ENCODE results near the gene BABAM2. TPM values are rescaled to one million over a fixed set of nuclear protein-coding genes. Genes with fewer than 3 reads are reported as not detected.

Gene BABAM2
- total RNA-seq, 1 donor from 2014 or later: 34.6 TPM

GRCh38 chr2:28312307-28313219 lies 422.0 kb downstream of the BABAM2 start:
- H3K27me3 ChIP-seq: no peaks in the 10 kb centered on the region

GRCh38 chr2:28313220-28313784 lies 422.8 kb downstream of the BABAM2 start:
- Histone ChIP-seq H3K27ac (no peak overlapping the region), H3K79me2 (ENCODE audit: low read depth) (no peaks in the 10 kb centered on the region), H3K4me3 (no peak overlapping the region), H3K9me3 (ENCODE audit: low read depth) (no peaks in the 10 kb centered on the region), H3K4me1 (peaks cover 14% of the 10 kb centered on the region), H3K36me3 (no peaks in the 10 kb centered on the region), H3K9ac (no peak overlapping the region), H4K20me1 (ENCODE audit: low read depth) (no peaks in the 10 kb centered on the region), H2AFZ (replicated peaks) (no peak overlapping the region), H3K4me2 (no peak overlapping the region), H3K27me3 (no peaks in the 10 kb centered on the region), H3F3A (ENCODE audit: low read depth) (no peaks in the 10 kb centered on the region)
- DNase-seq (ENCODE audit: low spot score): no peak
- no peak for TF ChIP-seq CTCF (IDR thresholded peaks at IDR 0.05)
- TF ChIP-seq EZH2phosphoT487 (IDR thresholded peaks at IDR 0.05): no peak
- TF ChIP-seq EZH2 (IDR thresholded peaks at IDR 0.05): no peak
- peaks cover 2% of the 10 kb centered on the region for H3K9me3 Mint-ChIP-seq
- no peak overlapping the region for H3K27ac Mint-ChIP-seq
- H3K27me3 Mint-ChIP-seq (ENCODE audit: insufficient read depth, low read depth): no peaks in the 10 kb centered on the region
- peaks cover 7% of the 10 kb centered on the region for H3K36me3 Mint-ChIP-seq
- H3K4me3 Mint-ChIP-seq: no peak overlapping the region
- H3K4me1 Mint-ChIP-seq: peaks cover 3% of the 10 kb centered on the region

More at GRCh38 chr2:28312307-28313219, 422.0 kb downstream of the BABAM2 start:
- no peak for DNase-seq (ENCODE audit: low spot score)
- Histone ChIP-seq H3K4me2 (no peak overlapping the region), H3K79me2 (ENCODE audit: low read depth) (no peaks in the 10 kb centered on the region), H3K27ac (no peak overlapping the region), H4K20me1 (ENCODE audit: low read depth) (no peaks in the 10 kb centered on the region), H3K9ac (no peak overlapping the region), H3K9me3 (ENCODE audit: low read depth) (no peaks in the 10 kb centered on the region), H3K4me1 (peaks cover 13% of the 10 kb centered on the region), H3F3A (ENCODE audit: low read depth) (no peaks in the 10 kb centered on the region), H3K36me3 (no peaks in the 10 kb centered on the region), H2AFZ (replicated peaks) (no peak overlapping the region), H3K4me3 (no peak overlapping the region)
- H3K36me3 Mint-ChIP-seq: peaks cover 8% of the 10 kb centered on the region
- no peak overlapping the region for H3K4me3 Mint-ChIP-seq
- peaks cover 3% of the 10 kb centered on the region for H3K4me1 Mint-ChIP-seq
- no peaks in the 10 kb centered on the region for H3K27me3 Mint-ChIP-seq (ENCODE audit: insufficient read depth, low read depth)
- H3K27ac Mint-ChIP-seq: no peak overlapping the region
- no peak for TF ChIP-seq CTCF (IDR thresholded peaks at IDR 0.05)
- no peak for TF ChIP-seq EZH2phosphoT487 (IDR thresholded peaks at IDR 0.05)
- TF ChIP-seq EZH2 (IDR thresholded peaks at IDR 0.05): no peak
- peaks cover 2% of the 10 kb centered on the region for H3K9me3 Mint-ChIP-seq

- H3K4me3 Mint-ChIP-seq: no peak overlapping the region
- Histone ChIP-seq H3K79me2 (ENCODE audit: low read depth) (no peaks in the 10 kb centered on the region), H3K4me1 (peaks cover 29% of the 10 kb centered on the region), H3K9me3 (ENCODE audit: low read depth) (no peaks in the 10 kb centered on the region), H3K27me3 (no peaks in the 10 kb centered on the region), H3K4me2 (no peak overlapping the region), H3K9ac (no peak overlapping the region), H3K4me3 (no peak overlapping the region), H3F3A (ENCODE audit: low read depth) (peaks cover 7% of the 10 kb centered on the region), H4K20me1 (ENCODE audit: low read depth) (no peaks in the 10 kb centered on the region), H2AFZ (replicated peaks) (no peak overlapping the region), H3K27ac (no peak overlapping the region), H3K36me3 (no peaks in the 10 kb centered on the region)
- peaks cover 3% of the 10 kb centered on the region for H3K36me3 Mint-ChIP-seq
- TF ChIP-seq EZH2phosphoT487 (IDR thresholded peaks at IDR 0.05): no peak
- no peaks in the 10 kb centered on the region for H3K9me3 Mint-ChIP-seq
- DNase-seq (ENCODE audit: low spot score): no peak
- H3K27me3 Mint-ChIP-seq (ENCODE audit: insufficient read depth, low read depth): peaks cover 2% of the 10 kb centered on the region
- no peak overlapping the region for H3K27ac Mint-ChIP-seq
- H3K4me1 Mint-ChIP-seq: peaks cover 11% of the 10 kb centered on the region
Measured at GRCh38 chr2:28314968-28315367, 424.4 kb downstream of the BABAM2 start.

All from neural progenitor cell (in vitro differentiated cells).